ENCODE data around the gene SPTAN1.

The SPTAN1 gene

DNA sequence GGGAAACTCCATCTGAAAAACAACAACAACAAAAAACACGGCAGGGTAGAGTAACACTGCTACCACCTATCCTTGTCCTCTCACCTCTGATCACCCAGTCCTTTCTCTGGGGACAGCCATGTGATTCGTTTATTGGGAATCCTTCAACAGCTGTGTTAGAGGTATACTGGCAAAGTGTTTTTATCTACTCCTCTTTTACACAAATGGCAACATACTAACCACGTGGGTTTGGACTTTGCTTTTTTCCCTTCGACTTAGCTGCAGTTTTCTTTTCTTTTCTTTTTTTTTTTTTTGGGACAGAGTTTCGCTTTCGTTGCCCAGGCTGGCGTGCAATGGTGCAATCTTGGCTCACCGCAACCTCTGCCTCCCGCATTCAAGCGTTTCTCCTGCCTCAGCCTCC lies 125.4 kb downstream of the SPTAN1 start:
- Histone ChIP-seq H3K4me3 (ENCODE audit: low read depth in 1 of 2, low read length in 1 of 2) (no peak overlapping the region), H3K27me3 (no peaks in the 10 kb centered on the region), H3K36me3 (no peaks in the 10 kb centered on the region), H3K9me3 (no peaks in the 10 kb centered on the region), H3K4me1 (ENCODE audit: control insufficient read depth in 1 of 2, insufficient read depth in 1 of 2, low read depth in 1 of 2, low read length in 1 of 2) (no peaks in the 10 kb centered on the region), H3K27ac (no peak overlapping the region)
- TF ChIP-seq, protein P1, sequence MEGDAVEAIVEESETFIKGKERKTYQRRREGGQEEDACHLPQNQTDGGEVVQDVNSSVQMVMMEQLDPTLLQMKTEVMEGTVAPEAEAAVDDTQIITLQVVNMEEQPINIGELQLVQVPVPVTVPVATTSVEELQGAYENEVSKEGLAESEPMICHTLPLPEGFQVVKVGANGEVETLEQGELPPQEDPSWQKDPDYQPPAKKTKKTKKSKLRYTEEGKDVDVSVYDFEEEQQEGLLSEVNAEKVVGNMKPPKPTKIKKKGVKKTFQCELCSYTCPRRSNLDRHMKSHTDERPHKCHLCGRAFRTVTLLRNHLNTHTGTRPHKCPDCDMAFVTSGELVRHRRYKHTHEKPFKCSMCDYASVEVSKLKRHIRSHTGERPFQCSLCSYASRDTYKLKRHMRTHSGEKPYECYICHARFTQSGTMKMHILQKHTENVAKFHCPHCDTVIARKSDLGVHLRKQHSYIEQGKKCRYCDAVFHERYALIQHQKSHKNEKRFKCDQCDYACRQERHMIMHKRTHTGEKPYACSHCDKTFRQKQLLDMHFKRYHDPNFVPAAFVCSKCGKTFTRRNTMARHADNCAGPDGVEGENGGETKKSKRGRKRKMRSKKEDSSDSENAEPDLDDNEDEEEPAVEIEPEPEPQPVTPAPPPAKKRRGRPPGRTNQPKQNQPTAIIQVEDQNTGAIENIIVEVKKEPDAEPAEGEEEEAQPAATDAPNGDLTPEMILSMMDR (IDR thresholded peaks at IDR 0.05), result no peak

Measured in neutrophil (primary cell).